Loucy (cell line): Measurements from ENCODE around the gene HCRTR2.

Source experiments
- EZH2phosphoT487 ChIP-seq: fragments of 200-600 bp; IDR thresholded peaks from 2 replicates; pipeline ENCODE4 v1.6.1; 2018; ENCODE audit warnings: antibody characterized with exemption, mild to moderate bottlenecking, moderate library complexity, borderline replicate concordance
- TF ChIP-seq, protein P1 (sequence below): fragments of 200-600 bp; sonication (generic); conservative IDR thresholded peaks from 2 replicates; pipeline ENCODE4 v1.5.1; 2014; ENCODE audit warnings: mild to moderate bottlenecking, antibody characterized with exemption, low read length

DNA sequence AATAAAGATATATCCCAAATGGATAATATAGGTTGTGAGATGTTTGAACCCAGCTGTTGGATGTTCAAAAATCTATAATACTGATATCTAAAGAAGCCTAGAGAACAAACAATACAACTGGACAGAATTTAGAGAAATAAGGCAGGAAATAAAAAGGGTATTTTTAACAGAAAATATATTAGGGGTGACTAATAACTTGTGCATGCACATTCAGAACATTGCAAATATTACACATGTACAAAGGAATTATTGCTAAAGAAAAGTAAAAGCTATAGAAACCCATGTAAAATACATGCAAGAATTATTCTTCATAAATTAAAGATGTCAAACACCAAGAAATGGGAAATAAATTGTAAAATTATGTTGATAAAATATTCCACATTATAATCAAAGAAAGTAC, 32.7 kb upstream of the HCRTR2 start:
- TF ChIP-seq, protein P1, sequence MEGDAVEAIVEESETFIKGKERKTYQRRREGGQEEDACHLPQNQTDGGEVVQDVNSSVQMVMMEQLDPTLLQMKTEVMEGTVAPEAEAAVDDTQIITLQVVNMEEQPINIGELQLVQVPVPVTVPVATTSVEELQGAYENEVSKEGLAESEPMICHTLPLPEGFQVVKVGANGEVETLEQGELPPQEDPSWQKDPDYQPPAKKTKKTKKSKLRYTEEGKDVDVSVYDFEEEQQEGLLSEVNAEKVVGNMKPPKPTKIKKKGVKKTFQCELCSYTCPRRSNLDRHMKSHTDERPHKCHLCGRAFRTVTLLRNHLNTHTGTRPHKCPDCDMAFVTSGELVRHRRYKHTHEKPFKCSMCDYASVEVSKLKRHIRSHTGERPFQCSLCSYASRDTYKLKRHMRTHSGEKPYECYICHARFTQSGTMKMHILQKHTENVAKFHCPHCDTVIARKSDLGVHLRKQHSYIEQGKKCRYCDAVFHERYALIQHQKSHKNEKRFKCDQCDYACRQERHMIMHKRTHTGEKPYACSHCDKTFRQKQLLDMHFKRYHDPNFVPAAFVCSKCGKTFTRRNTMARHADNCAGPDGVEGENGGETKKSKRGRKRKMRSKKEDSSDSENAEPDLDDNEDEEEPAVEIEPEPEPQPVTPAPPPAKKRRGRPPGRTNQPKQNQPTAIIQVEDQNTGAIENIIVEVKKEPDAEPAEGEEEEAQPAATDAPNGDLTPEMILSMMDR = no peak
- TF ChIP-seq EZH2phosphoT487 = no peak
